GM12891 (cell line): ENCODE measurements around the gene ASTN2.

ENCODE experiments used
- POLR2A ChIP-seq: IDR thresholded peaks from 2 replicates; pipeline ENCODE4 v1.6.1; 2011; ENCODE audit warnings: low read depth, low read length, control low read depth
- POLR2AphosphoS5 ChIP-seq: IDR thresholded peaks from 2 replicates; pipeline ENCODE4 v1.6.1; 2011; ENCODE audit warnings: low read depth, low read length, control low read depth

DNA sequence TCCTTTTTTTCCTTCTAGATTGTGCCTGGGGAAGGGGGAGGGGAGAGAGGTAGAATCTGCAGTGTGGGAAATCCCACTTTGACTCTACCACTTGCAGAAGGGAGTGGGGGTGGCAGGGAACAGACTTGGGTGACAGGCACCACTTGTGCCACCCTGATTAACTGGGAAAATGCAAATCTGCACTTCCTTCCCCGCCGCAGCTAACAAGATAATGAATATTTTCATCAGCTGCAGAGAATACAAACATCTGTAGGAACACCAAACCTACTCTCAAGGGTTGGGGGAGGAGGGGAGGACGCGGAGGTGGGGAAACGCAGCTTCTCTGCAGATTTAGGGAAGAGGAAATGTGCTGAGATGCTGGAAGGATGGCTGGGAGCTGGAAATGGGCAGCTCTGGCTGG is 654.2 kb downstream of the ASTN2 start:
- no peak for TF ChIP-seq POLR2AphosphoS5
- no peak for TF ChIP-seq POLR2A
